WTC11 (cell line): ENCODE data around the gene CTTNBP2.

Source experiments
- ATF3 ChIP-seq: sonication (generic); formaldehyde crosslinking; conservative IDR thresholded peaks from 2 replicates; pipeline ENCODE4 v1.8.1; 2022; ENCODE audit warnings: mild to moderate bottlenecking, missing genetic modification reagents
- CTCF ChIP-seq: fragments of 200-600 bp; IDR thresholded peaks from 2 replicates; pipeline ENCODE4 v1.8.0; 2022; ENCODE audit warnings: antibody characterized with exemption
- NFE2L1 ChIP-seq: sonication (generic); formaldehyde crosslinking; IDR thresholded peaks from 2 replicates; pipeline ENCODE4 v1.8.1; 2023; ENCODE audit warnings: missing genetic modification reagents
- TP53 ChIP-seq: sonication (generic); formaldehyde crosslinking; IDR thresholded peaks from 2 replicates; pipeline ENCODE4 v1.8.1; 2023; ENCODE audit warnings: mild to moderate bottlenecking, missing genetic modification reagents
- ZNF423 ChIP-seq: fragments of 250-450 bp; sonication (Bioruptor Pico); IDR thresholded peaks from 2 replicates; pipeline ENCODE4 v2.1.2; 2022; ENCODE audit warnings: mild to moderate bottlenecking, moderate library complexity
- ZNF512 ChIP-seq: sonication (generic); formaldehyde crosslinking; IDR thresholded peaks from 2 replicates; pipeline ENCODE4 v1.8.1; 2022; ENCODE audit warnings: missing genetic modification reagents, borderline replicate concordance

DNA sequence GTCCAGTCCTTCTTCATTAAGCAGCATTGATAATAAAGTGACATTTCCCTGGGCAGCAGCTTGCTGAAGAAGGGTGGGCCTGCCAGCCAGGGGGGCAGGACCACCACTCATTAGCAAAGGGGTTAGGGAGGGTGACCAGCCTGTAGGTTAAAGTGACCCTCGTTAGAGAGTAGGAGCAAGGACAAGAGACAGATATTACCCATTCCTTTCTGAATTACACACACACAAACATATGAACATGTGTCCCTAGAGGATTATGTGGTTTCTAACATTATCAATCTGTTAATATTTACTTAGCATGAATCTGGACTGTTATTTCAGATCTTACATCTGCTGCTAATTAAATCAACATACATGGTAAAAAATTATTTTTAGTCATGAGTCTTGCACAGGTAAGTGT lies 88.9 kb downstream of the CTTNBP2 start:
- TF ChIP-seq NFE2L1 (no peak), CTCF (no peak), ATF3 (CRISPR knock-in tag) (no peak), ZNF512 (no peak), TP53 (no peak), ZNF423 (CRISPR knock-in tag) (no peak)
